Activated CD4-positive, alpha-beta T cell treated with anti-CD3 and anti-CD28 coated beads, Interleukin-2, amount 10 ng/mL, durations not matched to agents 7 days and 5 days (primary cell): ENCODE measurements around the gene OLFML1. TPM values are rescaled to one million over a fixed set of nuclear protein-coding genes. Genes with fewer than 3 reads are reported as not detected.

Experiments used
- total RNA-seq, 2 experiments: library from RNA; stranded (reverse); gene quantifications; one replicate each; pipeline ENCODE4 v1.2.3, GENCODE V29; 2021

The OLFML1 gene
- total RNA-seq, 2 experiments from 2014 or later, result not detected

Other genes with a start within 250 kb of the OLFML1 start
- gene SYT9, start 233.6 kb upstream of the OLFML1 start, total RNA-seq, result not detected
- 10 to 100 TPM; 33.1 to 34.7 TPM for gene PPFIBP2, start 28.5 kb downstream of the OLFML1 start, total RNA-seq
- gene CYB5R2, start 188.0 kb downstream of the OLFML1 start, total RNA-seq, result under 1 TPM; 0.33 to 0.82 TPM
- not detected for gene OVCH2, start 221.0 kb downstream of the OLFML1 start, total RNA-seq